Measurements from ENCODE around the gene MGAT5B.
A peak's percentile ranks its signal among the peaks of the same experiment; 100 is the strongest.

MGAT5B gene

DNA sequence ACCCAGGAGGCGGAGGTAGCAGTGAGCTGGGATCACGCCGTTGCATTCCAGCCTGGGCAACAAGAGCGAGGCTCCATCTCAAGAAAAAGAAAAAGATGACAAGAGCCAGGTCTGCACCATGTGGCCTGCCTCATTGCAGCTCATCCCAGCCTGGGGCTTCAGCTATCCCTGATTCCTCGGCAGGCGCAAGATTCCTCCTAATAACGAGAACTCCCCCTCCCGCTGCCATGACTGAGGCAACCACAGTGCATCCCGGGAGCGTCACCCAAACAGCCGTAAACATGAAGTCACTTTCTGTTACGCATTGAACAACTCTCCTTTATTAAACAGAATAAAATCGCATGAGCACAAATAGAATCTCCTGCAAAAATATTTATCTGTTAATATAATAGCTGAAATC lies 120.6 kb downstream of the MGAT5B start:
- in situ Hi-C loops (cut with MboI; ENCODE audit: low sequenced_read_pairs): no loop called here
- H3K4me3 ChIP-seq: no peak overlapping the region
- no peaks in the 10 kb centered on the region for H3K27me3 ChIP-seq (ENCODE audit: low read depth)
- no peak for DNase-seq (ENCODE audit: low spot score in 2 of 2)
- H3K9me3 ChIP-seq: no peaks in the 10 kb centered on the region
- peaks cover under 1% of the 10 kb centered on the region; the same call in 1 of the 2 replicates for H3K4me1 ChIP-seq
- H3K36me3 ChIP-seq (replicated peaks): no peaks in the 10 kb centered on the region

DNA sequence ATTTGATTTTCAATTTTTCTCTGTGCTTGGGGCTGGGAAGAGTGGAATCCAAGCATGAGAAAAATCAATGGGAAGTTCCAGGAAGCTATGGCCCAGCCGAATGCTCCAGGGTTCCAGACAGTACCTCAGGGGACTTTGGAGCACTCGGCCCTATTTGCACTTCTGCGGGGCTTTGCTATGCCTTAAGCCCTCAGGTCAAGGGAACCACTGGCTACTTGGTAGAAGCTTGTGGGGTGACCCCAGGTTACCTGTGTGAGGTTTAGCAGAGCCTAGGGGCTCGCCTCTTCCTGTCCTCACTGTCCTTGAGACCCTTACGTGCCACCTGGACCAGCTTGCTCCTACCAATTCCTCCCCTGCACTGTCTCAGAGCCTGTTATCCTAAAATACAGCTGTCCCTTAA lies 121.3 kb downstream of the MGAT5B start:
- no peaks in the 10 kb centered on the region for H3K36me3 ChIP-seq (replicated peaks)
- H3K4me3 ChIP-seq: no peak overlapping the region
- H3K4me1 ChIP-seq: peaks cover 7% of the 10 kb centered on the region
- H3K27me3 ChIP-seq (ENCODE audit: low read depth): no peaks in the 10 kb centered on the region
- H3K9me3 ChIP-seq: no peaks in the 10 kb centered on the region
- no peak for DNase-seq (ENCODE audit: low spot score in 2 of 2)
- in situ Hi-C loops (cut with MboI; ENCODE audit: low sequenced_read_pairs): no loop called here

DNA sequence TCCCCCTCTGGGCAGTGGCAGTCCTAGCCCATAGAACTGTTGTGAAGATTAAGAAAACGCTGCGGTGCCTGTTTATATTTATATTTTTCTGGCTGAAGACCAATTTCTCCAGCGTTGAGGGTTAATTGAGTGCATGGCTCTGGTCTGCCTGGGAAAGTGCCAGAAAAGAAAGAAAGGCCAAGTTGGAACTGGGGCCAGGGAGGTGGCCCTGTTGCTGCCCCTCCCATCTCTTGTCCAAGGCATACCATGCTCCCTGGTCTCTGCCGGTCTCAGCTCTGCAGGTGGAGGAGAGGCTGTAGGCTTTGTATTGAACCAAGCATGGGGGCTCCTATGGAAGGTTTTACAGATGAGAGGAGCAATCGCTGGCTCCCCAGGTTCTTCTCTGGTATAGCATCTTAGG lies 124.7 kb downstream of the MGAT5B start:
- peaks cover 18% of the 10 kb centered on the region for H3K4me1 ChIP-seq
- DNase-seq (ENCODE audit: low spot score in 2 of 2): no peak
- H3K9me3 ChIP-seq: no peaks in the 10 kb centered on the region
- H3K27me3 ChIP-seq (ENCODE audit: low read depth): no peaks in the 10 kb centered on the region
- H3K4me3 ChIP-seq: no peak overlapping the region
- in situ Hi-C loops (cut with MboI; ENCODE audit: low sequenced_read_pairs): no loop called here
- H3K36me3 ChIP-seq (replicated peaks): no peaks in the 10 kb centered on the region

DNA sequence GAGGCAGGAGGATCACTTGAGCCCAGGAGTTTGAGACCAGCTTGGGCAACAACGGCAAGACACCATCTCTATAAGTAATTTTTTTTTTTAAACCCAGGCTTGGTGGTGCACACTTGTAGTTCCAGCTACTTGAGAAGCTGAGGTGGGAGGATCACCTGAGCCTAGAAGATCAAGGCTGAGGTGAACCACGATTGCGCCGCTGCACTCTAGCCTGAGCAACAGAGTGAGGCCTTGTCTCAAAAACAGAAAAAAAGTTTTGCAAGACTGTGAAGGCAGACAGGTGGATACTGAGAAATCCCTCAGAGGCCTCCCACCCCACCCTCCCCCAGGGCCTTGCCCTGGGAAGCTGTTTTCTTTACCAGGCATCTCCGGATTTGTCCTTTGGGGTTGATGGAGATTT lies 125.4 kb downstream of the MGAT5B start:
- no peaks in the 10 kb centered on the region for H3K27me3 ChIP-seq (ENCODE audit: low read depth)
- in situ Hi-C loops (cut with MboI; ENCODE audit: low sequenced_read_pairs): no loop called here
- H3K36me3 ChIP-seq (replicated peaks): no peaks in the 10 kb centered on the region
- no peak for DNase-seq (ENCODE audit: low spot score in 2 of 2)
- H3K9me3 ChIP-seq: no peaks in the 10 kb centered on the region
- no peak overlapping the region for H3K4me3 ChIP-seq
- H3K4me1 ChIP-seq: peaks cover 18% of the 10 kb centered on the region

DNA sequence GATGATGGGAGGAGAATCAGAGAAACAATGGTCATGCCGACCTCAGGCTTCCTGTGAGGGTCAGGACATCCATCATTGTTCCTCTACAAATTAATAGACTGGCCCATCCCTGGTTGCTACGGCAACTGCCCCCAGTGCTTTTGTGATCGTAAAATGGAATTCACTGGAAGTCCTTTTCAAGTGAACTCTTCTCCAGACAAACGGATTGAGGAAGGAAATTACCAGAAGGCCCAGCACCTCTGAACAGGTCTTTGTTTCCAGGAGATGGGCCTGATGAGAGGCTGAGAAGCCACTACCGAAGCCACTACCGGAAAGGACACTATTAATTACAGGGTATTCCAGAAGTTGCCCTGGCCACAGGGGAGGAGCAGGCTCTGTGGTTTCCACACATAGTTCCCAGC lies 126.0 kb downstream of the MGAT5B start:
- no peak overlapping the region for H3K4me3 ChIP-seq
- no peaks in the 10 kb centered on the region for H3K27me3 ChIP-seq (ENCODE audit: low read depth)
- DNase-seq (ENCODE audit: low spot score in 2 of 2): peak; percentile 64 to 74
- no peaks in the 10 kb centered on the region for H3K36me3 ChIP-seq (replicated peaks)
- in situ Hi-C loops (cut with MboI; ENCODE audit: low sequenced_read_pairs): no loop called here
- H3K4me1 ChIP-seq: peaks cover 18% of the 10 kb centered on the region
- no peaks in the 10 kb centered on the region for H3K9me3 ChIP-seq

DNA sequence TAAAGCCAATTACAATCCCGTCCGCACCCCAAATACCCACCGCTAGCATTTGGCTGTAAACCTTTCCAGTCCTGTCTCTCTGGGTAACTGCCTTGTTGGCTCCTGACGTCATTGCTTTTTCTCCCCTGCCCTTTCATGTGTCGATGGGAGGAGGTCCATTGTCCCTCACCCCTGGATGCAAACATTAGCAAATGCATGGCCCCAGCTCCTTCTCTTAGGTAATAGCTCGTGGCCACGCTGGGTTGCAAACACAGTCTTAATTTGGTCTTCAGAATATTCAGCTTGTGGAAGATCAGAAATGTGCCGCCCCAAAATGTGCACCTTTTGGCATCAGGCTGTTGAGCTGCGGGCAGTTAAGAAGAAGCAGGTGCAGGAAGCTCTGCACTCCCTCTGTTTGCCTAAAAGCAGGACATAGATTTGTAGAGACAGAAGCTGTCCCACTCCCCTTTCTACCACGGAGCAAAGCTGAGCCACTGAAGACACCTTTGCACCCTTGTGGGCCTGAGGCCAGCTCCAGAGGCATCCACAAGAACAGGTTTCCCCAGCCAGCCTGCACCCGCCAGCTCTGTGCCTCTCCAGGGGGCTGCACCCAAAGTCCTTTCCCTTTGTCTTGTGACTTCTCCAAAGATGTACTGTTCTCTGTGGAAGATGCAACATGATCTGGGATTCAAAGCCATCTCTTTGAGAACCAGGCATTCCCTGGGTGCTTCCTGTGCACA lies 127.3 kb downstream of the MGAT5B start:
- H3K4me3 ChIP-seq: no peak overlapping the region
- no peaks in the 10 kb centered on the region for H3K36me3 ChIP-seq (replicated peaks)
- peaks cover 18% of the 10 kb centered on the region for H3K4me1 ChIP-seq
- DNase-seq (ENCODE audit: low spot score in 2 of 2): peak; percentile 13 to 39
- H3K27me3 ChIP-seq (ENCODE audit: low read depth): no peaks in the 10 kb centered on the region
- in situ Hi-C loops (cut with MboI; ENCODE audit: low sequenced_read_pairs): no loop called here
- no peaks in the 10 kb centered on the region for H3K9me3 ChIP-seq

DNA sequence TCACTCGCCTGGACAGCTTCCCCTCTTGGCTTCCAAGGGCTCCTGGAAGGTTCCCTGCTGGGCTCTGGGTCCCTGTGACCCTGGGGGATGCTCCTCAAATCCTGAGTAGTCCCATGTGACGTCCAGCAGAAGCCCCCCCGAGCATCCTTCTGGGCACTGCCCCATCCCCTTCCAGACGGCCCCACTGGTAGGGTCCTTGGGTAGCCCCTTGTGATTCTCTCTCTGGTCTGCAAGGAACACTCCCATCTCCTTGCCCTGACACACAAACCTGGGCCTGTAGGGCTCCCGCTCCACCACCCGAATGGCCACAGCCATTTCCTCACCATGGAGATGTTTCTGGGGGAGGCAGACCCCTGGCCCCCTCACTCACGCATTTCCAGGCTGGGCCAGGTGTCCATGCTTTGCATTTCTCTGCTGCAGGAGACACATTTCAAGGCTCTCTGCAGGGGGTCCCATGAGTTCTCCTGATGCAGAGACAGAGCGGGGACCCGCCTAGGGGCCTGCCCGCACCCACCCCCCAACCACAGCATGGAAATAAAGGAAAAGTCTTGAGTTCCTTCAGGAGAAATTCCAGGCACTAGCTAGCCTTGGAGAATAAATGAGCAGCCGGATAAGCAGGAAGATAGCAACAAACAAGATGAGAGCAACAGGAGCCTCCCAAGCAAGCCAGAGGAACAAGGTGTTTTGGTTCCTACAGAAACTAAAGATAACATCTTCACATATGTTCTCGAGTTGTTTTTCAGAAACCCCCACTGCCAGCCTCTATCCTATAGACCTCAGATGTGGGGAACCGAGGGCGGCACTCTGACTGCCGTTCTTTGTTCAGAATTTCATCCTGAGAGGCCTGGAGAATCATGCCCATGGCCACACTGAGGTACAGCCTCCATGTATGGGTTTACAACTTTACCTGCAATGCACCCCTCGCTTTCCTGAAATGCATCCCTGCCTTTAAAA lies 128.8 kb downstream of the MGAT5B start:
- no peak for DNase-seq (ENCODE audit: low spot score in 2 of 2)
- in situ Hi-C loops (cut with MboI; ENCODE audit: low sequenced_read_pairs): no loop called here
- H3K27me3 ChIP-seq (ENCODE audit: low read depth): no peaks in the 10 kb centered on the region
- no peaks in the 10 kb centered on the region for H3K9me3 ChIP-seq
- H3K4me1 ChIP-seq: peaks cover 18% of the 10 kb centered on the region
- H3K4me3 ChIP-seq: no peak overlapping the region
- H3K36me3 ChIP-seq (replicated peaks): no peaks in the 10 kb centered on the region

DNA sequence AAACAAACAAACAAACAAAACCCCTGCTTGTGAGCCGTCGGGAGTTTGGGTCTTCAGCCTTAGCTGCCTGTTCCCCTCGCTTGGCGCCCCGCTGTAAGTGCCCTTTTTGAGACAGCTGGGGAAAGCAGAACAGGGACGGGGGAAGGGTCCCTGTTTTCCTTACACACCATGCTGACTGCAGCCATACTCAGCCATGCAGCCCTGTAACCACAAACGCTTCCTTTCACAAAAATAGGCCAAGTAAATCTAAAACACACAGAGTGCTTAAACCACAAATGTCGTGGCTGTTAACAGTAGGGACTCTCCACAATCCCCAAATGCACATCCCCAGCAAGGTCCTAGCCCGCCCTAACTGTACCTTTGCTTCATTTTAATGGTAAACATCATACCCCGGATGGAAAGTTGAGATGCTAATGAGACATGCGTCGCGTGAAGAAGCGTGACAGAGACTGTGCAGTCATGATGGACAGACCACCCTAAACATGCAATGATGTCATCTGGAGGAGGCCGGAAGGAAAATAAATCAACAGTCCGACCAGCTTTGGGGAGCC lies 129.9 kb downstream of the MGAT5B start:
- Histone ChIP-seq H3K9me3 (no peaks in the 10 kb centered on the region), H3K27me3 (ENCODE audit: low read depth) (no peaks in the 10 kb centered on the region), H3K4me1 (peaks cover 18% of the 10 kb centered on the region), H3K36me3 (replicated peaks) (no peaks in the 10 kb centered on the region), H3K4me3 (no peak overlapping the region)
- no peak for DNase-seq (ENCODE audit: low spot score in 2 of 2)
- in situ Hi-C loops (cut with MboI; ENCODE audit: low sequenced_read_pairs): no loop called here

DNA sequence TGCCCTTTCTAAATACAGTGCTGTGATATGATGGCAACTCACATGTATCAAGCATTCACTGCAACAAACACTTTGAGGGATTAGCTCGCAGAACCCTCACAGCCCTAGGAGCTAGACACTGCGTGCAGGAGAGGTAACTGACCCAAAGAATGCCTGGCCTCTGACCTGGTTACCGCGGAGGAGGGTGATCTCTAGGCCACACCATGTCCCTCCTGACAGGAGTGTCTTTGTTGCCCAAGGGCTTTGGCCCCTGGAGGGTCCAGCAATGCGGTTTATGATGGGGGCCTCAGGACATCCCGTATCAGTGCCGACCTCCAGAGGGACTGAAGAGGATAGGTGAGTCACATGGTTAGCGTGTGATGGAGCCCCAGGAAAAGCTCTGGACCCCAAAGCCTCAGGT lies 130.6 kb downstream of the MGAT5B start:
- Histone ChIP-seq H3K27me3 (ENCODE audit: low read depth) (no peaks in the 10 kb centered on the region), H3K4me1 (peaks cover 17% of the 10 kb centered on the region), H3K9me3 (no peaks in the 10 kb centered on the region), H3K4me3 (no peak overlapping the region), H3K36me3 (replicated peaks) (no peaks in the 10 kb centered on the region)
- in situ Hi-C loops (cut with MboI; ENCODE audit: low sequenced_read_pairs): no loop called here
- DNase-seq (ENCODE audit: low spot score in 2 of 2): no peak

All from HAP-1 (cell line).